K562 (cell line): Measurements from ENCODE around the gene IRF9. TPM values are rescaled to one million over a fixed set of nuclear protein-coding genes. Genes with fewer than 3 reads are reported as not detected.

Source experiments
- ERF ChIP-seq: fragments of 450-650 bp; formaldehyde crosslinking; IDR thresholded peaks from 2 replicates; pipeline ENCODE4 v1.4.0; 2020; ENCODE audit warnings: mild to moderate bottlenecking, mixed read lengths
- ETS2 ChIP-seq: IDR thresholded peaks from 2 replicates; pipeline ENCODE4 v1.6.1; 2016; ENCODE audit warnings: borderline replicate concordance, missing genetic modification characterization, mild to moderate bottlenecking, moderate library complexity, missing compliant biosample characterization; ENCODE audit not compliant: poor library complexity, severe bottlenecking
- GTF2A2 ChIP-seq: IDR thresholded peaks from 2 replicates; pipeline ENCODE4 v1.6.1; 2016; ENCODE audit warnings: mild to moderate bottlenecking, missing genetic modification characterization, missing compliant biosample characterization
- PHTF2 ChIP-seq: fragments of 250-450 bp; sonication (Bioruptor Pico); IDR thresholded peaks from 2 replicates; pipeline ENCODE4 v1.5.0; 2021; ENCODE audit warnings: mild to moderate bottlenecking
- SRSF1 ChIP-seq: fragments of 200-400 bp; formaldehyde crosslinking; IDR thresholded peaks from 2 replicates; pipeline ENCODE4 v1.6.1; 2017; ENCODE audit warnings: mild to moderate bottlenecking, low read depth, low read length, moderate library complexity
- USF2 ChIP-seq: sonication (generic); formaldehyde crosslinking; IDR thresholded peaks from 2 replicates; pipeline ENCODE4 v1.5.0; 2020; ENCODE audit warnings: missing genetic modification reagents
- YBX1 ChIP-seq: fragments of 450-650 bp; IDR thresholded peaks from 2 replicates; pipeline ENCODE4 v1.7.1; 2016; ENCODE audit warnings: mild to moderate bottlenecking
- ZBTB17 ChIP-seq: fragments of 450-650 bp; formaldehyde crosslinking; IDR thresholded peaks from 2 replicates; pipeline ENCODE4 v1.4.0; 2020; ENCODE audit warnings: mild to moderate bottlenecking
- ZNF165 ChIP-seq: fragments of 250-450 bp; sonication (Bioruptor Pico); IDR thresholded peaks from 2 replicates; pipeline ENCODE4 v1.4.0; 2020; ENCODE audit warnings: borderline replicate concordance
- ZNF217 ChIP-seq: sonication (generic); formaldehyde crosslinking; IDR thresholded peaks from 2 replicates; pipeline ENCODE4 v1.8.0; 2022; ENCODE audit warnings: mild to moderate bottlenecking, missing genetic modification reagents
- ZNF407 ChIP-seq: fragments of 450-650 bp; IDR thresholded peaks from 2 replicates; pipeline ENCODE4 v1.6.1; 2016; ENCODE audit warnings: low read depth
- ZNF511 ChIP-seq: sonication (generic); formaldehyde crosslinking; IDR thresholded peaks from 2 replicates; pipeline ENCODE4 v1.8.0; 2022; ENCODE audit warnings: mild to moderate bottlenecking, missing genetic modification reagents
- ZNF518B ChIP-seq: fragments of 250-450 bp; sonication (Bioruptor Pico); IDR thresholded peaks from 2 replicates; pipeline ENCODE4 v1.5.0; 2021; ENCODE audit warnings: mild to moderate bottlenecking, moderate library complexity
- ZSCAN32 ChIP-seq: fragments of 450-650 bp; formaldehyde crosslinking; IDR thresholded peaks from 2 replicates; pipeline ENCODE4 v1.4.0; 2020; ENCODE audit warnings: mild to moderate bottlenecking, moderate library complexity
- polyA plus RNA-seq, 8 experiments: library from polyadenylated mRNA; depleted of rRNA in 4 of 8; stranded (reverse) in 5 of 8; unstranded in 3 of 8; fragments of >200 nt; fragmentation: Nextera tagmentation in 2 of 8; fragmentation: Illumina TruSeq in 1 of 8; extraction: Ambion mirVana in 2 of 8; extraction: Trizol in 1 of 8; gene quantifications; 2 replicates each; pipeline versions ENCODE4 v1.2.1 to v1.2.3, GENCODE V29; 2011 to 2014; ENCODE audit warnings: inconsistent platforms in 1 of 8, missing spikeins in 1 of 8
- total RNA-seq, 7 experiments: library from RNA; depleted of rRNA in 6 of 7; stranded (reverse); fragments of >200 nt in 6 of 7; fragmentation: Illumina TruSeq in 2 of 7; extraction: Trizol in 2 of 7; gene quantifications; 2 replicates each; pipeline versions ENCODE4 v1.2.1 to v1.2.3, GENCODE V29; 2011 to 2021; ENCODE audit warnings: low replicate concordance in 1 of 7

Gene IRF9
- total and polyA plus RNA-seq, 9 of the 15 experiments (the other 6 are each of a cell fraction or from before 2014, with no cell fraction given) = 0.79 to 14.8 (median 6.1) TPM

- TF ChIP-seq ZNF518B (CRISPR knock-in tag) = no peak
- TF ChIP-seq ERF (CRISPR knock-in tag) = no peak
- TF ChIP-seq YBX1 = no peak
- TF ChIP-seq ZNF407 = no peak
- no peak for TF ChIP-seq GTF2A2 (tag)
- TF ChIP-seq ZBTB17 (CRISPR knock-in tag) = no peak
- TF ChIP-seq SRSF1 = no peak
- TF ChIP-seq ETS2 (tag) = no peak
- no peak for TF ChIP-seq ZSCAN32 (CRISPR knock-in tag)
- TF ChIP-seq USF2 (CRISPR knock-in tag) = peak; percentile 96
- no peak for TF ChIP-seq PHTF2 (CRISPR knock-in tag)
- no peak for TF ChIP-seq ZNF165 (CRISPR knock-in tag)
- no peak for TF ChIP-seq ZNF217 (CRISPR knock-in tag)
- TF ChIP-seq ZNF511 (CRISPR knock-in tag) = 0 out of 2 replicates have a peak, but pooled peaks have one; percentile 29
Measured at GRCh38 chr14:24212924-24213865, 52.1 kb downstream of the IRF9 start, which contains the start of gene CHMP4A (continued).
